ENCODE measurements around the gene IBSP. TPM values are rescaled to one million over a fixed set of nuclear protein-coding genes. Genes with fewer than 3 reads are reported as not detected.

IBSP gene
- total RNA-seq = not detected in 2 replicates
- not detected in 2 replicates for polyA plus RNA-seq

GRCh38 chr4:87799301-87800113, at the start of gene IBSP:
TSS of gene IBSP (plus strand) at chr4:87799554. CDS start at chr4:87802362, 2,808 bp downstream.
- Histone ChIP-seq H3K4me3 (no peak within 1 kb of the TSS), H3K36me3 (no peaks in the 10 kb centered on the region), H3K27ac (no peak within 1 kb of the TSS), H3K4me1 (ENCODE audit: low read depth) (no peaks in the 10 kb centered on the region), H3K9me3 (ENCODE audit: low read depth) (no peaks in the 10 kb centered on the region), H3K27me3 (no peaks in the 10 kb centered on the region)
- no peak for TF ChIP-seq CTCF (IDR thresholded peaks at IDR 0.05; ENCODE audit: low read depth, low read length)
- DNase-seq (ENCODE audit: low read depth in 1 of 2, low spot score in 1 of 2) = no peak

DNA sequence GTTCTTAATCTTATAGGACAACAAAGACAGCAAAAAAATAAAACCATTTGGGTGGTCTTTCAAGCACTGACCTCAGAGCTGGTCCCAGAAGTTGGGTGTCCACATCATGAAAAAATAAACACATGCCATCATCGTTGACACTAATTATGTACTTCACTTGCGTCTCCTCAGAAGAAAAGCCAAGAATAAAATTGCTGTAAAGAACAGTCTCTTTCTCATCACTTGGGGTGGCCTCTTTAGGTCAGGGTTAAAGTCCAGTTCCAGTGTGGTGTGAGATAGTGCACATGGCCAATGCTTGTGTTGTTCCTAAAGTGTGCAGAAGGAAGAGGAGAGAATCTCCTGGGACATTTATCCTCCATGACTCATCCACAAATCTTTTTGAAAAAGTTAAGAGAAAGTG, 49.5 kb upstream of the IBSP start:
- no peaks in the 10 kb centered on the region for H3K9me3 ChIP-seq (ENCODE audit: low read depth)
- H3K27me3 ChIP-seq = no peaks in the 10 kb centered on the region
- no peaks in the 10 kb centered on the region for H3K36me3 ChIP-seq
- no peak overlapping the region for H3K27ac ChIP-seq
- no peak for DNase-seq (ENCODE audit: low read depth in 1 of 2, low spot score in 1 of 2)
- TF ChIP-seq CTCF (IDR thresholded peaks at IDR 0.05; ENCODE audit: low read depth, low read length) = no peak
- no peaks in the 10 kb centered on the region for H3K4me1 ChIP-seq (ENCODE audit: low read depth)
- no peak overlapping the region for H3K4me3 ChIP-seq

GRCh38 chr4:87758270-87758669, 41.1 kb upstream of the IBSP start:
- no peak for TF ChIP-seq CTCF (IDR thresholded peaks at IDR 0.05; ENCODE audit: low read depth, low read length)

GRCh38 chr4:87762311-87762710, 37.0 kb upstream of the IBSP start:
- Histone ChIP-seq H3K36me3 (no peaks in the 10 kb centered on the region), H3K27me3 (no peaks in the 10 kb centered on the region), H3K4me1 (ENCODE audit: low read depth) (no peaks in the 10 kb centered on the region), H3K9me3 (ENCODE audit: low read depth) (no peaks in the 10 kb centered on the region), H3K4me3 (no peak overlapping the region), H3K27ac (no peak overlapping the region)
- DNase-seq (ENCODE audit: low read depth in 1 of 2, low spot score in 1 of 2) = no peak
- TF ChIP-seq CTCF (IDR thresholded peaks at IDR 0.05; ENCODE audit: low read depth, low read length) = no peak

More at GRCh38 chr4:87758270-87758669, 41.1 kb upstream of the IBSP start:
- no peaks in the 10 kb centered on the region for H3K27me3 ChIP-seq
- peak in 1 of 2 donors; percentile 28 for DNase-seq (ENCODE audit: low read depth in 1 of 2, low spot score in 1 of 2)
- no peak overlapping the region for H3K27ac ChIP-seq
- no peaks in the 10 kb centered on the region for H3K36me3 ChIP-seq
- no peak overlapping the region for H3K4me3 ChIP-seq
- H3K4me1 ChIP-seq (ENCODE audit: low read depth) = no peaks in the 10 kb centered on the region
- no peaks in the 10 kb centered on the region for H3K9me3 ChIP-seq (ENCODE audit: low read depth)

GRCh38 chr4:87781569-87781968, 17.8 kb upstream of the IBSP start:
- no peak for DNase-seq (ENCODE audit: low read depth in 1 of 2, low spot score in 1 of 2)
- H3K27me3 ChIP-seq = no peaks in the 10 kb centered on the region
- no peaks in the 10 kb centered on the region for H3K36me3 ChIP-seq
- H3K4me1 ChIP-seq (ENCODE audit: low read depth) = no peaks in the 10 kb centered on the region
- no peak for TF ChIP-seq CTCF (IDR thresholded peaks at IDR 0.05; ENCODE audit: low read depth, low read length)
- H3K4me3 ChIP-seq = no peak overlapping the region
- H3K27ac ChIP-seq = no peak overlapping the region
- H3K9me3 ChIP-seq (ENCODE audit: low read depth) = no peaks in the 10 kb centered on the region

Data from cardiac muscle cell (in vitro differentiated cells and primary cell).